NCI-H2029 (cell line): Measurements from ENCODE around the gene CACNA2D3.

Source experiments
- DNase-seq: peaks from one replicate; lab custom pipeline; 2025; lab: John Stamatoyannopoulos, UW

CACNA2D3 gene

GRCh38 chr3:54217828-54218227 is 95.5 kb downstream of the CACNA2D3 start:
- no peak for DNase-seq

GRCh38 chr3:54222316-54222715 is 100.0 kb downstream of the CACNA2D3 start:
- no peak for DNase-seq

GRCh38 chr3:54223063-54223462 is 100.7 kb downstream of the CACNA2D3 start:
- no peak for DNase-seq

GRCh38 chr3:54225841-54226528 is 103.6 kb downstream of the CACNA2D3 start:
- DNase-seq, result peak; percentile 29

DNA sequence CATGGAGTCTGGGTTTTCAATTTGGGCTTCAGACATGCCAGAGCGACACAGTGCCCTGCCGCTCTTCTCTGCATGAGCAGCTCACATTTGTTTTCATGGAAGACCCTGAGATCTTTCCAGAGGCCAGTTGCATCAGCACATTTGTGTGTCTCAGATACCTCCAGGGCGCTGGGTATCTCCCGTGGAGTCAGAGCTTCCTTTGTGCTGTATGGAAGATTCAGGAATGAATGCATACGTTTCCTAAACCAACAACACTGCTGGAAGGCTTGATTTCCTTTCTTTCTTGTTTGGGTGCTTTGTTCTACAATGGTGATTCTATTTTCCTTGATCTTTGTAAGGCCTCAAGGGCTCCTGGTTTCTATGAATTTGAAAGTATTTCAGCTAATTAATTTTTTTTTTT is 106.5 kb downstream of the CACNA2D3 start:
- DNase-seq, result no peak

DNA sequence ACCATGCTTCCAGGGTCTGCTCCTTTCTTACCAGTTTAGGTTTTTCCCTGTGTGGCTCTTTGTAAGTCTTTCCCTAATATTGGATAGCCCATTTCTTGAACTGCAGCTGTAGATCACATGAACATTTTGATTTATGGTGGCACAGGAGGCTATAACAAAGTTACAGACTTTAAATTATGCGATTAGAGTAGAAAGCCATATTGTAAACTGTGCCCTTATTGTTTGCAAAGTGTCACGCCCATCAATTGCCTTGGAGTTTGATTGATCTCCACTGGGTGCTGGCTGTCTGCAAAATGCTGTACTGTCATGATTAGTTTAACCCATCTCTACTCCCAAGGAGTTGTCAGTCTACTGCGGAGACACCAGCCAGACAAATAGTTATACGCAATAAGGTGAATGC is 110.3 kb downstream of the CACNA2D3 start:
- DNase-seq, result no peak

GRCh38 chr3:54235998-54236397 is 113.6 kb downstream of the CACNA2D3 start:
- DNase-seq, result no peak

DNA sequence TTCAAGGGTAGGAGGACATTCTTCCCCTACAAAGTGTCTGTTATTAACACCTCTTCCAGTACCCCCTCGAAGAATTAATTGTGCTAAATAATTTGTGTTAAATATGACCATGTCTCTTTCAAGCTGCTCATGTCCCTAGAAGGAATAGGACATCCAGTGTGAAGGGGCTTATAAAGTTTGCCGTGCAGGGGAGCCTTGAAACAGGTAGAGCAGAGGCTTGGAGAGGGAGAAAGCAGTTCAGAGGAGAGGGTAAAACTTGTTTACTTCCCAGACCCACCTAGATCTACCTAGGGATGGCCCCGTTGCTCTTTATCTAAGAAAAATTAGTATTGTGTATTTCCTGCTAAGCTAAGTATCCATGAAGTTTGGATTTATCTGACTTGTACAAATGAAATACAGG is 114.8 kb downstream of the CACNA2D3 start:
- DNase-seq, result no peak

- no peak for DNase-seq
Measured at GRCh38 chr3:54237788-54238502, 115.6 kb downstream of the CACNA2D3 start.

DNA sequence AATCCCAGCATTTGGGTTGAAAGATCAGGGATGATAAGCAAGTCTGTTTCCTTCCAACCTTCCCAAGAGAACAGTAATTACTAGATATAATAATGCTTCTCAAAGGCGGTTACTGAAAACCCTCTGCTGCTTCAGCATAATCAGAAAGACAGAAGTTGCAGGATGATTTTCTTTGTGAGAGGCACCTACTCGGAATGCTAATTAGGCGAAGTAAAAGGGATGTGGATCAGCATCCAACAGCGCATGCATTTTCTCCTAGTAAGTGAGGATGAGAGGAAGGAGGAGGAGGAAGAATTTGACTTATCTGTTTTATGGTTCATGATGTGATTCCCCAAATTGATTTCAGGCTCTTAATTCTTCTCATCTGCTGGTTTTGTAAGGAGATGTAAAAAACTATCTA is 118.0 kb downstream of the CACNA2D3 start:
- DNase-seq, result no peak

- no peak for DNase-seq
Measured at GRCh38 chr3:54243056-54243931, 120.9 kb downstream of the CACNA2D3 start.

- no peak for DNase-seq
Measured at GRCh38 chr3:54243960-54244682, 121.8 kb downstream of the CACNA2D3 start.

DNA sequence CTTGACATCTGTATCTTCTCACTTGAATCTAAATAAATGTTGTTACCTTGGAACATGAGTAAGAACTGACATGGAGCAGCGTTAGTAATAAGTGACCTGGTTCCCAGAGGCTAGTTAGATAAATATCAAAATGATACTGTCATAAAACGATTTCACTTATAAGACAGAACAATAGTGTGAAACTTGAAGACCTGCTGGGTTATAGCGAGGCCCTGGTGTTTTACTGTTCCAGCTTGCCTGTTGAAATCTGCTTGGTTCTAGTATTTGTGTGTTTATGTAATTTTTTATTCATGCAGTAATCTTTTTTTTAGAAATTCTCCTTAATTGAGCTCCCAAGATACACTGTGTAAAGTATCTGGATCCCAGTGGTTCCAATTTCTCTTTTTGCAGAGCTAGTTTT is 129.4 kb downstream of the CACNA2D3 start:
- DNase-seq, result no peak

- no peak for DNase-seq
Measured at GRCh38 chr3:54257125-54257720, 134.9 kb downstream of the CACNA2D3 start.

DNA sequence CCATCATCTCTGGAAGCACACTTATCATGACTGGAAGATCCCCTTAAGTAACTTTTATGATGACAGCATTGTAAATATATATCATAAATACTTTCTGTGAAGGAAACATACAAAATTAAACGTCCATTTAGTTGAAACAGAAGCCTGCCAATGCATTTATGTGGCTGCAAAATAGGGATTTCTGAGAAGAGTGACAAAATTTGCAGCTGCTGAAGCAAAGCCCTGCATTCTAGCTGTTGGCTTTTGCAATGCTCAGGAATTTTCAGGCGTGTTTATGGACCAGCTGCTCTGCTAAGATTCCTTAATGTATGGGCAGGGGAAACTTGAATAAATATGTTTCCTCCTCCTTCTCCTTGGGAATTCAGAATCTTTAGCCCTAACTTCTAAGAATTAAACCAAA is 137.3 kb downstream of the CACNA2D3 start:
- no peak for DNase-seq

DNA sequence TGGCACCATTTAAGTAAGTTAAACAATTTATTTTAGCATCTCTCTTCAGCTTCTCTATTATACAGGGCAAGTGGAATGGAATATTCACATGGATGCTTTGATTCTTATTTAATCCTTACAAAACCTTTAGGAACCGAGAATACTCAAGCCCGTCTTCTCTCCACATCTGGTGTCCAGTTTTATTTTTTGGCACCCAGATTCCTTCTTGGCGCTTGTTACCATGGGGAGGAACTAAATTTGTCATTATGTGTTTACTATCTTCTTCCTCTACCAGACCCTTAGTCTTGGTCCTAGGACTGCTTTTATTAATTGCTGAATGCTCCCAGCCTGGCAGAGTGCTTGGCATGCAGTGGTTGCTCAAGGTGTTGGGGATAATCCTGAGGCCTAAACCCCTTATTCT is 138.8 kb downstream of the CACNA2D3 start:
- no peak for DNase-seq

GRCh38 chr3:54262541-54262940 is 140.2 kb downstream of the CACNA2D3 start:
- no peak for DNase-seq

GRCh38 chr3:54262946-54263345 is 140.6 kb downstream of the CACNA2D3 start:
- no peak for DNase-seq

GRCh38 chr3:54264050-54264449 is 141.7 kb downstream of the CACNA2D3 start:
- no peak for DNase-seq

DNA sequence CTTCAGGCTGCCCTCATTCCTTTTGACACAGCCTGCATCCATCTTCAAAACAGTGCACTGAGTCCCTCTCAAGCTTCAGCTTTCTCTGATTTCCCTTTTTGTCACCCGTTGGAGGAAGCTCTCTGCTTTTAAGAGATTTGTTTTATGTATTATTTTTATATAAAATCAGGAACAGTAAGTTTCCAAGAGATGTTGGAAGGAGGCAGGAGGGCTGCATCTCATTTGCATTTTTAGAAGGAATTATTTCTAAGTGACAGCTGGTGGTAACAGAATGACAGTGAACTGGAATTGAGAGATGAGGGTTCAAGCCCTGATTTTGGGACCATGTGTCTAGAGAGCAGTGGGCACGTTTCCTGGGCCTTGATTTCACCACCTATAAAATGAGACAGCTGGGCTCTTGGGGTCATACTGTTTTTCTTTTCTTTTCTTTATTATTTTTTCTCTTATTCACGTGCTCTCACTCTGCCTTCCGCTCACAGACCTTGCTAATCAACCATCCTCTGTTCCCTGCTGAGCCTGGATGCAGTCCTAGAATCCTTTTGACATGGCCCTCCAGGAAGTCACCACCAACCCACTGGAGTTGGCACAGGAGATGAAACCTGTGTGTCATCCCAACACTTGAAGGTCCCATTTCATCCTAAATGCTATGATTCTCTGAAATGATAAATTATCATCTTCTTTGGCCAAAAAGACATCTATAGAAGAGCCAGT is 148.6 kb downstream of the CACNA2D3 start:
- no peak for DNase-seq

- no peak for DNase-seq
Measured at GRCh38 chr3:54273791-54274190, 151.4 kb downstream of the CACNA2D3 start.
